HCT116 (cell line): ENCODE results near the gene NCBP2L. TPM values are rescaled to one million over a fixed set of nuclear protein-coding genes. Genes with fewer than 3 reads are reported as not detected.

ENCODE experiments used
- ATAC-seq: fragments of 200-7000 bp; cut with Tn5 transposase; 2 replicates; pipeline ENCODE4 v1.9.1; 2020; ENCODE audit warnings: mild to moderate bottlenecking, moderate library complexity
- BruUV-seq: library from RNA; stranded (reverse); fragments of 400-500 nt; replicated peaks from 2 replicates; lab custom pipeline; 2021; lab: Mats Ljungman, UMichigan
- CTCF ChIA-PET: fragments of 300-600 bp; sonication (Branson Sonifier 250); formaldehyde crosslinking; loops from one replicate; lab custom pipeline; 2021; ENCODE audit warnings: antibody characterized with exemption; lab: Charles Lee
- POLR2A ChIA-PET: fragments of 300-600, 350-600 bp; sonication (Branson Sonifier 250); formaldehyde crosslinking; loops from one replicate; lab custom pipeline; 2021; ENCODE audit warnings: antibody characterized with exemption; lab: Charles Lee
- RAD21 ChIA-PET, 2 experiments: fragments of 300-600 bp; sonication (Branson Sonifier 250); formaldehyde crosslinking; loops; one replicate each; lab custom pipeline; 2023; ENCODE audit warnings: low total read pairs in 2 of 2; ENCODE audit not compliant: uncharacterized antibody in 2 of 2, unreplicated experiment in 2 of 2, low non-redundant PET in 1 of 2; lab: Charles Lee
- DNase-seq: peaks from one replicate; pipeline ENCODE4 v3.0.0-alpha.2; 2010; ENCODE audit warnings: low read depth, low spot score
- H2AFZ ChIP-seq: fragments of 200-600 bp; shearing (Covaris generic), sonication (generic); 2 replicates; pipeline ENCODE4 v1.6.1; 2017; ENCODE audit warnings: low read depth, mixed run types, mixed read lengths, antibody characterized with exemption, low read length; ENCODE audit not compliant: poor library complexity, severe bottlenecking
- H3K27ac ChIP-seq: 2 replicates; pipeline ENCODE4 v1.5.1; 2012; ENCODE audit warnings: low read depth, low read length
- H3K27me3 ChIP-seq: fragments of 200-600 bp; sonication (generic); 2 replicates; pipeline ENCODE4 v1.6.1; 2016; ENCODE audit warnings: mixed run types, low read length, mixed read lengths; ENCODE audit not compliant: insufficient read depth
- H3K36me3 ChIP-seq, 2 experiments: fragments of 200-500 bp in 1 of 2; fragments of 200-600 bp in 1 of 2; sonication (Bioruptor generic) in 1 of 2; sonication (generic) in 1 of 2; 2 replicates each; pipeline versions ENCODE4 v1.5.1 to v1.6.1; 2014 to 2016; ENCODE audit warnings: low read length in 2 of 2, inconsistent platforms in 1 of 2, mixed read lengths in 1 of 2, mixed run types in 1 of 2; ENCODE audit not compliant: insufficient read depth in 2 of 2, control insufficient read depth in 1 of 2
- H3K4me1 ChIP-seq, 2 experiments: fragments of 200-600 bp in 1 of 2; sonication (generic) in 1 of 2; 2 replicates each; pipeline versions ENCODE4 v1.5.1 to v1.6.1; 2012 to 2017; ENCODE audit warnings: low read length in 2 of 2, inconsistent platforms in 1 of 2, mild to moderate bottlenecking in 1 of 2, mixed read lengths in 1 of 2, mixed run types in 1 of 2, moderate library complexity in 1 of 2; ENCODE audit not compliant: insufficient read depth in 2 of 2, control insufficient read depth in 1 of 2
- H3K4me2 ChIP-seq: fragments of 200-600 bp; sonication (generic); 2 replicates; pipeline ENCODE4 v1.6.1; 2017; ENCODE audit warnings: mixed run types, low read length, mixed read lengths
- H3K4me3 ChIP-seq, 2 experiments: fragments of 200-600 bp in 1 of 2; sonication (generic) in 1 of 2; replicated peaks in 1 of 2; 2 replicates each; pipeline ENCODE4 v1.5.1; 2011 to 2016; ENCODE audit warnings: low read length in 2 of 2, control low read depth in 1 of 2, low read depth in 1 of 2, mild to moderate bottlenecking in 1 of 2, mixed read lengths in 1 of 2, mixed run types in 1 of 2
- H3K79me2 ChIP-seq: fragments of 200-600 bp; sonication (generic); 2 replicates; pipeline ENCODE4 v1.6.1; 2017; ENCODE audit warnings: mild to moderate bottlenecking, mixed run types, low read length, moderate library complexity, mixed read lengths; ENCODE audit not compliant: insufficient read depth
- H3K9ac ChIP-seq: fragments of 200-600 bp; sonication (generic); 2 replicates; pipeline ENCODE4 v1.6.1; 2016; ENCODE audit warnings: low read length, mixed read lengths
- H3K9me2 ChIP-seq: fragments of 200-600 bp; sonication (generic), shearing (Covaris generic); 2 replicates; pipeline ENCODE4 v1.6.1; 2017; ENCODE audit warnings: mixed run types, mild to moderate bottlenecking, moderate library complexity; ENCODE audit not compliant: insufficient read depth
- H3K9me3 ChIP-seq, 2 experiments: fragments of 200-500 bp in 1 of 2; fragments of 200-600 bp in 1 of 2; sonication (Bioruptor generic) in 1 of 2; sonication (generic) in 1 of 2; 2 replicates each; pipeline ENCODE4 v1.6.1; 2014 to 2017; ENCODE audit warnings: low read length in 2 of 2, mixed read lengths in 2 of 2, inconsistent platforms in 1 of 2, low read depth in 1 of 2, mild to moderate bottlenecking in 1 of 2, mixed run types in 1 of 2, moderate library complexity in 1 of 2; ENCODE audit not compliant: control insufficient read depth in 1 of 2, insufficient read depth in 1 of 2
- H4K20me1 ChIP-seq: fragments of 200-600 bp; sonication (generic), shearing (Covaris generic); 2 replicates; pipeline ENCODE4 v1.6.1; 2017; ENCODE audit warnings: mixed run types, mild to moderate bottlenecking, moderate library complexity; ENCODE audit not compliant: insufficient read depth
- EGR1 ChIP-seq: IDR thresholded peaks from 2 replicates; pipeline ENCODE4 v1.6.1; 2012; ENCODE audit warnings: low read depth
- EZH2 ChIP-seq: fragments of 200-600 bp; sonication (generic); IDR thresholded peaks from 2 replicates; pipeline ENCODE4 v1.6.1; 2017; ENCODE audit warnings: antibody characterized with exemption, mixed run types
- SIN3A ChIP-seq: IDR thresholded peaks from 2 replicates; pipeline ENCODE4 v1.6.1; 2012; ENCODE audit warnings: low read depth
- SP1 ChIP-seq: IDR thresholded peaks from 2 replicates; pipeline ENCODE4 v1.6.1; 2012; ENCODE audit warnings: low read depth
- SRF ChIP-seq: IDR thresholded peaks from 2 replicates; pipeline ENCODE4 v1.6.1; 2012; ENCODE audit warnings: low read depth
- intact Hi-C: fragments of 100-400 bp; cut with micrococcal nuclease; formaldehyde crosslinking; loops from 2 replicates; pipeline ENCODE4 v1.10.0; 2022
- total RNA-seq: library from RNA; stranded (reverse); gene quantifications from one replicate; pipeline ENCODE4 v1.2.1, GENCODE V29; 2021; ENCODE audit not compliant: unreplicated experiment
- TF ChIP-seq, protein P1 (sequence below): IDR thresholded peaks from 2 replicates; pipeline ENCODE4 v1.6.1; 2012; ENCODE audit warnings: low read depth

NCBP2L gene
- total RNA-seq, 1 experiment from 2014 or later = not detected

- H3K36me3 ChIP-seq = no peaks in the 10 kb centered on the region
- H3K4me2 ChIP-seq = no peak overlapping the region
- ChIA-PET RAD21 (no interaction called here), CTCF (no interaction called here), POLR2A (no interaction called here)
- H3K79me2 ChIP-seq = no peaks in the 10 kb centered on the region
- no peaks in the 10 kb centered on the region for H3K9me3 ChIP-seq
- H3K9ac ChIP-seq = no peak overlapping the region
- intact Hi-C loops = no loop called here
- no peak overlapping the region for H3K27ac ChIP-seq
- no peaks in the 10 kb centered on the region for H3K9me2 ChIP-seq
- no TSS peak for BruUV-seq
- no peaks in the 10 kb centered on the region for H3K27me3 ChIP-seq
- no peak overlapping the region for H2AFZ ChIP-seq
- no peaks in the 10 kb centered on the region for H4K20me1 ChIP-seq
- no peaks in the 10 kb centered on the region for H3K4me1 ChIP-seq
- DNase-seq (no peak), ATAC-seq (no peak)
- no peak for TF ChIP-seq EZH2
- no peak for TF ChIP-seq EGR1
- no peak for TF ChIP-seq SRF
- no peak for TF ChIP-seq SIN3A
- TF ChIP-seq SP1 = no peak
- TF ChIP-seq, protein P1, sequence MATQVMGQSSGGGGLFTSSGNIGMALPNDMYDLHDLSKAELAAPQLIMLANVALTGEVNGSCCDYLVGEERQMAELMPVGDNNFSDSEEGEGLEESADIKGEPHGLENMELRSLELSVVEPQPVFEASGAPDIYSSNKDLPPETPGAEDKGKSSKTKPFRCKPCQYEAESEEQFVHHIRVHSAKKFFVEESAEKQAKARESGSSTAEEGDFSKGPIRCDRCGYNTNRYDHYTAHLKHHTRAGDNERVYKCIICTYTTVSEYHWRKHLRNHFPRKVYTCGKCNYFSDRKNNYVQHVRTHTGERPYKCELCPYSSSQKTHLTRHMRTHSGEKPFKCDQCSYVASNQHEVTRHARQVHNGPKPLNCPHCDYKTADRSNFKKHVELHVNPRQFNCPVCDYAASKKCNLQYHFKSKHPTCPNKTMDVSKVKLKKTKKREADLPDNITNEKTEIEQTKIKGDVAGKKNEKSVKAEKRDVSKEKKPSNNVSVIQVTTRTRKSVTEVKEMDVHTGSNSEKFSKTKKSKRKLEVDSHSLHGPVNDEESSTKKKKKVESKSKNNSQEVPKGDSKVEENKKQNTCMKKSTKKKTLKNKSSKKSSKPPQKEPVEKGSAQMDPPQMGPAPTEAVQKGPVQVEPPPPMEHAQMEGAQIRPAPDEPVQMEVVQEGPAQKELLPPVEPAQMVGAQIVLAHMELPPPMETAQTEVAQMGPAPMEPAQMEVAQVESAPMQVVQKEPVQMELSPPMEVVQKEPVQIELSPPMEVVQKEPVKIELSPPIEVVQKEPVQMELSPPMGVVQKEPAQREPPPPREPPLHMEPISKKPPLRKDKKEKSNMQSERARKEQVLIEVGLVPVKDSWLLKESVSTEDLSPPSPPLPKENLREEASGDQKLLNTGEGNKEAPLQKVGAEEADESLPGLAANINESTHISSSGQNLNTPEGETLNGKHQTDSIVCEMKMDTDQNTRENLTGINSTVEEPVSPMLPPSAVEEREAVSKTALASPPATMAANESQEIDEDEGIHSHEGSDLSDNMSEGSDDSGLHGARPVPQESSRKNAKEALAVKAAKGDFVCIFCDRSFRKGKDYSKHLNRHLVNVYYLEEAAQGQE = no peak
- no peak overlapping the region for H3K4me3 ChIP-seq
Observed at GRCh38 chrX:107763647-107764046, 13.9 kb upstream of the NCBP2L start.
